GM18511 (cell line): ENCODE results near the gene PSME1.

Experiments
- ATAC-seq: cut with Tn5 transposase; IDR thresholded peaks from one replicate; pipeline ENCODE4 v1.9.1; 2021; ENCODE audit warnings: mild to moderate bottlenecking, moderate library complexity; ENCODE audit not compliant: unreplicated experiment

The PSME1 gene

DNA sequence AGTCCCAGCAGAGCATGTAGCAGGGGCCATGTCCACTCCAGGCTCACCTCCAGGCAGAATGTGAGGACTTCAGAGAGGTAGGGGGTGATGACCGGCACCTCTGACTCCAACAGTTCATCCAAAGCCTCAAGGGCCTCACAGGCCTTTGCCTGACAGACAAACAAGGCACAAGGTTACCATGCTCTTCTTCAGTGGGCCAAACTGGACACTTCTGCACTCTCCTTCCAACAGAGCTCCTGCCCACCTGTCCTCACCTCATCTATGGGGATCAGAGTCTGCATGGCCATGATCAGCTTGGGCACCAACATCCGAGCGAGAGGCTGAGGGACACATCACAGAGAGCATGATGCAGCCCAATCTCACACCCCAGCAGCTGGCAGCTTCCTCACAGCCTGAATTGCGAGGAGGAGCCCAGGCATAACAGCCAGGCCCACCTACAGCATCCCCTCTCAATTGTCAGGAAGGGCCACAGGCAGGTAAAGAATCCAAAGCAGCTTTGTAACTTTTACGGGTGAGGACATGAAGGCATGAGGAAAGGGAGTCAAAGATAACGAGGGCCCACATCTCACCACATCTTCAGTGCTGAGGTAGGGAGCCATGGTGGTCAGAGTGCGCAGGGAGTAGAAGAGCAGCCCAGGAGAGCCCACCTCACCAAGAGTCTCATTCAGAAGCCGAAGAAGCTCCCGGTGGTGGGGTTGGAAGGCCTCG, 51.0 kb downstream of the PSME1 start:
- no peak for ATAC-seq

DNA sequence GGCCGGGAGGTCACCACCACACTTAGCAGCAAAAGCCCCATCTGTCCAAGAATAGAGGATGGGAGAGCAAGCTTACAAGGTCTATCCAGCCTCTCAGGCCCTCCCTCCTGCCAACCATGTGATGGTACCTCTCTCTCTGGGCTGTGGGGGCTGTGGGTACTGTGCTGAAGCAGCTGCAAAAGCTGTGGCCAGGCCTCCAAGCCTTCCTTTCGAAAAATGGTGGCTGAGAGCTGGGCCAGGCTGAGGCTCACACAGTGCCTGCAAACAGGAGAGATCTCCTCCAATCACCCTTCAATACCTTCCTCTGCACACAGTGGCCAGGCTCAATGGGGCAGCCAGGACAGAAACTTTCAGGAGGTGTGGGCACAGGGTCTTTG, 51.5 kb downstream of the PSME1 start:
- ATAC-seq = no peak
